ENCODE measurements around the gene CCR4. TPM values are rescaled to one million over a fixed set of nuclear protein-coding genes. Genes with fewer than 3 reads are reported as not detected.

Gene CCR4
- total and polyA plus RNA-seq, 3 donors from 2014 or later: 2.0 to 3.0 (median 2.8) TPM

- 78 to 87% methylated on average over 11 of the region's 11 CpGs for whole genome bisulfite sequencing, 2 donors
- no peaks in the 10 kb centered on the region for H3K36me3 ChIP-seq (ENCODE audit: low read depth, missing control alignments)
Observed at GRCh38 chr3:32952369-32953077, 1.1 kb downstream of the CCR4 start.

GRCh38 chr3:32954506-32954905 lies 3.1 kb downstream of the CCR4 start:
- H3K27me3 ChIP-seq: no peaks in the 10 kb centered on the region
- no peak overlapping the region for H3K27ac ChIP-seq
- TF ChIP-seq POLR2A (IDR thresholded peaks at IDR 0.05) (no peak), CTCF (IDR thresholded peaks at IDR 0.05) (no peak)
- no peaks in the 10 kb centered on the region for H3K9me3 ChIP-seq
- H3K4me1 ChIP-seq: peaks cover 3% of the 10 kb centered on the region
- intact Hi-C loops (cut with DNase I; ENCODE audit: low total_unique reads): no loop called here
- no peak for DNase-seq
- H3K36me3 ChIP-seq (ENCODE audit: low read depth, missing control alignments): no peaks in the 10 kb centered on the region
- H3K4me3 ChIP-seq: no peak overlapping the region
- WGBS, 2 donors: 55 to 59% methylated on average over 1 of the region's 1 CpG

More at GRCh38 chr3:32952369-32953077, 1.1 kb downstream of the CCR4 start:
- no peak overlapping the region for H3K4me3 ChIP-seq
- intact Hi-C loops (cut with DNase I; ENCODE audit: low total_unique reads): no loop called here
- H3K27ac ChIP-seq: no peak overlapping the region
- no peaks in the 10 kb centered on the region for H3K9me3 ChIP-seq
- no peaks in the 10 kb centered on the region for H3K4me1 ChIP-seq
- no peaks in the 10 kb centered on the region for H3K27me3 ChIP-seq
- DNase-seq: no peak
- TF ChIP-seq POLR2A (IDR thresholded peaks at IDR 0.05): no peak
- TF ChIP-seq CTCF (IDR thresholded peaks at IDR 0.05): no peak

- 73 to 81% methylated on average over 14 of the region's 14 CpGs for WGBS, 2 donors
- intact Hi-C loops (cut with DNase I; ENCODE audit: low total_unique reads): no loop called here
- Histone ChIP-seq H3K9me3 (no peaks in the 10 kb centered on the region), H3K4me1 (peaks cover 5% of the 10 kb centered on the region), H3K27me3 (no peaks in the 10 kb centered on the region), H3K36me3 (ENCODE audit: low read depth, missing control alignments) (no peaks in the 10 kb centered on the region), H3K27ac (no peak overlapping the region), H3K4me3 (no peak overlapping the region)
- no peak for TF ChIP-seq POLR2A (IDR thresholded peaks at IDR 0.05)
- TF ChIP-seq CTCF (IDR thresholded peaks at IDR 0.05): no peak
- no peak for DNase-seq
Observed at GRCh38 chr3:32956750-32957570, 5.5 kb downstream of the CCR4 start.

GRCh38 chr3:32958509-32958908 lies 7.1 kb downstream of the CCR4 start:
- no peak overlapping the region for H3K27ac ChIP-seq
- 83 to 91% methylated on average over 3 to 5 of the region's 5 CpGs for WGBS, 2 donors
- H3K4me1 ChIP-seq: peaks cover 5% of the 10 kb centered on the region
- H3K27me3 ChIP-seq: no peaks in the 10 kb centered on the region
- H3K36me3 ChIP-seq (ENCODE audit: low read depth, missing control alignments): no peaks in the 10 kb centered on the region
- H3K9me3 ChIP-seq: no peaks in the 10 kb centered on the region
- H3K4me3 ChIP-seq: no peak overlapping the region
- TF ChIP-seq CTCF (IDR thresholded peaks at IDR 0.05) (no peak), POLR2A (IDR thresholded peaks at IDR 0.05) (no peak)
- intact Hi-C loops (cut with DNase I; ENCODE audit: low total_unique reads): no loop called here
- DNase-seq: no peak
